ENCODE data around the gene HS3ST4. TPM values are rescaled to one million over a fixed set of nuclear protein-coding genes. Genes with fewer than 3 reads are reported as not detected.
"Not testable (repeated sequence)": the region's sequence is repeated elsewhere in the genome, so short reads cannot be mapped to it uniquely, and the experiment has no call there.

The HS3ST4 gene
- total RNA-seq, 1 donor from 2014 or later: 12.6 TPM

DNA sequence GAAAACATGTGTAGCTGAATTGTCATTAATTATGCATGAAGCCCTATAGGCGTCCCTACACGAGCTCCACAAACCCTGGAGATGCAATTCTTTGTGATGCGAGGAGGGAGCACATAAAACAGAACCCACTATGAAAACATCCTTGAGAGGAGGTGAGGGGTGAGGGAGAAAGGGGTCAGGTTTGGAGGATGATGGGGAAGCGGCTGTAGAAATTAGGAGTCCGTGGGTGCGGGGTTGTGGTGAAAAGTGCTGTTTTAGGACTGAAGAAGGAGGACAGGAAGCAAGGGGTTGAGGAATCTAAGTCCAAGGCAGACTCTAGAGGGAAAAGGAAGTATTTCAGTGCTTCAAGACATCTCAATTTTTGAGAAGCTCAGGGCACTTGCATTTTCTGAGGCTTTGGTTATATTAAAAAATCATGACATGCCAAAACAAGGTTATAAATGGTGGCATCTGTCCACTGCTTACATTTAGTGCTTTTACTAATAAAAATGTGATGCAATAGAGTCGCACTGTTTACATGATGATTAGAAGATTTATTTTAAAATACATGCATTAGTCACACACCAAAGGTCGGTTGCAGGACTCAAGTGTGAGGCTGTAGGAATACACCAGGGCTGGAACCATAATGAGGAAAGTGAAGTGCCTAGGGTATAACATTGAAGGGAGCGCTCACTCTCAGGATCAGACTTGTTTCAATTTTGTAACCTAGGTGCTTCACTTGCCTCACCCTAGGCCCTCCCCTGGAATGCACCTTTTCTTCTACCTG, 379.5 kb downstream of the HS3ST4 start:
- no peak overlapping the region for H3K4me3 Mint-ChIP-seq
- peaks cover 9% of the 10 kb centered on the region for H3K27me3 Mint-ChIP-seq (ENCODE audit: low read depth)

DNA sequence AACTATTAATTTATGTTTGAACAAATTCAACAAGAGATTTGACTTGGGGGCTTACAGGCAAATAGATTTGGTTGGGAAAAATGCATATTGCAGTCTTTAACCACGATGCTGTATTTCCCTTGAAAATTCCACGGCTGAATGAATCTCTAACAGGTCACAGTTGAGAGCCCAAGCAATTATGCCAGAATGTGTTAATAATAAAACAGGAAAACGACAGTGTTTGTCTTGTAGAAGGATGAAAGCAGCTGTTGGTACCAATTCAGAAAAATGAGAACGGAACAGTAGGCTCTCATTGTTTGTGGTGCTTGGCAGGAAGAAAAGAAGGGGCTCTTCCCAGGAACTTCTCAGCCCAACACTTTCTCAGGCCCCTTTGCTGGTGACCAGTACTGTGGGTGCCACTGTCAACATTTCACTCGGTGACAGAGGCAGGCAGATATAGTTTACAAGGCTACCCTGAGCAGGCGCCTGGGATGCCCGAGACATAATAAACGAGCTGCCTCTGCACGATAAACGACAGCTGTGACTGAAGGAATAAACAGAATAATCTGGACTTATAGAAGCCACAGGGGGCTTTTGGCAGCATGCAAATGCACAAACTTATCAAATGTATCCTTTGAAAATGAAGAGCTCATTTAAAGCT, 387.1 kb downstream of the HS3ST4 start:
- Mint-ChIP-seq H3K9me3 (no peaks in the 10 kb centered on the region), H3K27ac (no peak overlapping the region), H3K36me3 (no peaks in the 10 kb centered on the region), H3K27me3 (ENCODE audit: low read depth) (peaks cover 8% of the 10 kb centered on the region), H3K4me1 (no peaks in the 10 kb centered on the region), H3K4me3 (no peak overlapping the region)
- no peak for TF ChIP-seq CTCF (IDR thresholded peaks at IDR 0.05; ENCODE audit: unreplicated experiment)
- DNase-seq (ENCODE audit: low spot score in 2 of 2, unreplicated experiment in 2 of 2): no peak

More for the DNA sequence above, 379.5 kb downstream of the HS3ST4 start:
- peaks cover 8% of the 10 kb centered on the region for H3K4me1 Mint-ChIP-seq
- no peak for DNase-seq (ENCODE audit: low spot score in 2 of 2, unreplicated experiment in 2 of 2)
- no peak for TF ChIP-seq CTCF (IDR thresholded peaks at IDR 0.05; ENCODE audit: unreplicated experiment)
- no peaks in the 10 kb centered on the region for H3K9me3 Mint-ChIP-seq
- no peak overlapping the region for H3K27ac Mint-ChIP-seq
- H3K36me3 Mint-ChIP-seq: no peaks in the 10 kb centered on the region

DNA sequence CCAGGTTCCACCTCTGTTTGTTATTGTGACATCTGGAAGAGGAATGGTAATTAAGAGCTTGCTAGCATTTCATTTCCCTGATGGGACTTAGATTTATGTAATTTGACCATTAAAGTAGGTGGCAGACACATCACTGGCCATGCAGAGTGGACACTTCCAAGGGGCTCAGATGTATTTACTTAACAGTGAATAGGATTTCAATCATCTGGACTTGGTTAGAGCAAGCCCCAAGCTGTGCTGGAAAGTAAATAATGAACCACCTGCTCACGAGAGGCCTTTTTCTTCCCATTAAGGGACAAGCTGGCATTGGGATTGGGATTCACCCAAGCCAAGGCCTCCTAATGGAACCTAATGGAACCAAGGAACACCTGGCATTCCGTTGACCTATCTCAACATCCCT, 395.3 kb downstream of the HS3ST4 start:
- no peak for DNase-seq (ENCODE audit: low spot score in 2 of 2, unreplicated experiment in 2 of 2)
- no peak for TF ChIP-seq CTCF (IDR thresholded peaks at IDR 0.05; ENCODE audit: unreplicated experiment)

DNA sequence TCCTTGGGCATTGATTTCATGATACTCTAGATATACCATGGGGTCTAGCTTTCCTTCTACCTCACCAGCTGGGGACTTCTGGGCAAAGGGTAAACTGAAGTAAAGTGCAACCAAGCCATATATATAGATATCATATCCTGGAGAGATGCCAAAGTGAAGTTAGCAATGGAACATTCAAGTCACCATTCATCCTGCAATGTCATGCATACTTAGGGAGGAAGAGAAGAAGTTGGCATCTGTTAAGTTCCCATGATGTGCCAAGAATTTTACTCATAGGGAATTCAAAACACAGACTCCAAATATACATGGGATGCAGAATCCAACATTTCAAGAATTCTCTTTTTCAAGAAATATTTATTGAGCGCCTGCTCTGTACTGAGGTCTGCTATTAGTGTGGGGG, 399.8 kb downstream of the HS3ST4 start:
- Mint-ChIP-seq H3K27ac (no peak overlapping the region), H3K9me3 (peaks cover 19% of the 10 kb centered on the region), H3K4me1 (no peaks in the 10 kb centered on the region), H3K27me3 (ENCODE audit: low read depth) (peaks cover 5% of the 10 kb centered on the region), H3K4me3 (no peak overlapping the region), H3K36me3 (no peaks in the 10 kb centered on the region)
- DNase-seq (ENCODE audit: low spot score in 2 of 2, unreplicated experiment in 2 of 2): no peak
- TF ChIP-seq CTCF (IDR thresholded peaks at IDR 0.05; ENCODE audit: unreplicated experiment): no peak

More for the DNA sequence above, 395.3 kb downstream of the HS3ST4 start:
- Mint-ChIP-seq H3K4me3 (no peak overlapping the region), H3K27me3 (ENCODE audit: low read depth) (peaks cover 2% of the 10 kb centered on the region), H3K36me3 (no peaks in the 10 kb centered on the region), H3K9me3 (no peaks in the 10 kb centered on the region), H3K4me1 (no peaks in the 10 kb centered on the region), H3K27ac (no peak overlapping the region)

- H3K27me3 Mint-ChIP-seq (ENCODE audit: low read depth); H3K27ac Mint-ChIP-seq; DNase-seq (ENCODE audit: low spot score in 2 of 2, unreplicated experiment in 2 of 2); H3K4me1 Mint-ChIP-seq; H3K4me3 Mint-ChIP-seq; H3K36me3 Mint-ChIP-seq: not testable (repeated sequence)
- H3K9me3 Mint-ChIP-seq: peaks cover 19% of the 10 kb centered on the region
These were observed 406.4 kb downstream of the HS3ST4 start for GRCh38 chr16:26098206-26098605.

- no peak overlapping the region for H3K27ac Mint-ChIP-seq
- DNase-seq (ENCODE audit: low spot score in 2 of 2, unreplicated experiment in 2 of 2): no peak
- H3K36me3 Mint-ChIP-seq: peaks cover 2% of the 10 kb centered on the region
- H3K4me1 Mint-ChIP-seq: peaks cover 4% of the 10 kb centered on the region
- TF ChIP-seq CTCF (IDR thresholded peaks at IDR 0.05; ENCODE audit: unreplicated experiment): no peak
- no peak overlapping the region for H3K4me3 Mint-ChIP-seq
- H3K27me3 Mint-ChIP-seq (ENCODE audit: low read depth): no peaks in the 10 kb centered on the region
- peaks cover 7% of the 10 kb centered on the region for H3K9me3 Mint-ChIP-seq
These were observed 410.6 kb downstream of the HS3ST4 start for GRCh38 chr16:26102369-26102768.

Measured in mesothelial cell of epicardium (in vitro differentiated cells).